ENCODE data around the gene ACTBL2. TPM values are rescaled to one million over a fixed set of nuclear protein-coding genes. Genes with fewer than 3 reads are reported as not detected.

Gene ACTBL2
- total RNA-seq, 3 donors from 2014 or later: 1.2 TPM; not detected in 2

GRCh38 chr5:57486027-57486602 lies 3.5 kb upstream of the ACTBL2 start:
- Histone ChIP-seq H3K4me3 (no peak overlapping the region), H3K36me3 (no peaks in the 10 kb centered on the region), H3K27ac (no peak overlapping the region), H3K4me1 (no peaks in the 10 kb centered on the region), H3K27me3 (no peaks in the 10 kb centered on the region), H3K9me3 (no peaks in the 10 kb centered on the region)
- intact Hi-C loops (cut with DNase I; ENCODE audit: low total_unique reads): no loop called here
- TF ChIP-seq CTCF (IDR thresholded peaks at IDR 0.05): no peak
- no peak for TF ChIP-seq POLR2AphosphoS5 (IDR thresholded peaks at IDR 0.05)
- no peak for TF ChIP-seq POLR2A (IDR thresholded peaks at IDR 0.05)
- DNase-seq (ENCODE audit: low spot score in 2 of 2): no peak

- Histone ChIP-seq H3K9me3 (no peaks in the 10 kb centered on the region), H3K27ac (no peak overlapping the region), H3K4me1 (no peaks in the 10 kb centered on the region), H3K27me3 (no peaks in the 10 kb centered on the region), H3K36me3 (no peaks in the 10 kb centered on the region), H3K4me3 (no peak overlapping the region)
- no peak for DNase-seq (ENCODE audit: low spot score in 2 of 2)
- intact Hi-C loops (cut with DNase I; ENCODE audit: low total_unique reads): no loop called here
- TF ChIP-seq POLR2AphosphoS5 (IDR thresholded peaks at IDR 0.05) (no peak), POLR2A (IDR thresholded peaks at IDR 0.05) (no peak), CTCF (IDR thresholded peaks at IDR 0.05) (no peak)
Measured at GRCh38 chr5:57478826-57479225, 3.8 kb downstream of the ACTBL2 start.

- Histone ChIP-seq H3K27me3 (no peaks in the 10 kb centered on the region), H3K4me1 (no peaks in the 10 kb centered on the region), H3K9me3 (no peaks in the 10 kb centered on the region), H3K4me3 (no peak overlapping the region), H3K27ac (no peak overlapping the region), H3K36me3 (no peaks in the 10 kb centered on the region)
- TF ChIP-seq POLR2AphosphoS5 (IDR thresholded peaks at IDR 0.05): no peak
- no peak for TF ChIP-seq POLR2A (IDR thresholded peaks at IDR 0.05)
- TF ChIP-seq CTCF (IDR thresholded peaks at IDR 0.05): no peak
- DNase-seq (ENCODE audit: low spot score in 2 of 2): no peak
- intact Hi-C loops (cut with DNase I; ENCODE audit: low total_unique reads): no loop called here
Measured at GRCh38 chr5:57476601-57477056, 6.0 kb downstream of the ACTBL2 start.

GRCh38 chr5:57470339-57470738 lies 12.3 kb downstream of the ACTBL2 start:
- intact Hi-C loops (cut with DNase I; ENCODE audit: low total_unique reads): no loop called here
- Histone ChIP-seq H3K27ac (no peak overlapping the region), H3K4me1 (peaks cover 0 to 5% of the 10 kb centered on the region in 2 donors), H3K36me3 (no peaks in the 10 kb centered on the region), H3K4me3 (no peak overlapping the region), H3K27me3 (no peaks in the 10 kb centered on the region), H3K9me3 (no peaks in the 10 kb centered on the region)
- no peak for DNase-seq (ENCODE audit: low spot score in 2 of 2)
- TF ChIP-seq POLR2AphosphoS5 (IDR thresholded peaks at IDR 0.05) (no peak), POLR2A (IDR thresholded peaks at IDR 0.05) (no peak), CTCF (IDR thresholded peaks at IDR 0.05) (no peak)

GRCh38 chr5:57468481-57469163 lies 14.0 kb downstream of the ACTBL2 start:
- peaks cover 0 to 5% of the 10 kb centered on the region in 2 donors for H3K4me1 ChIP-seq
- H3K4me3 ChIP-seq: no peak overlapping the region
- no peaks in the 10 kb centered on the region for H3K27me3 ChIP-seq
- intact Hi-C loops (cut with DNase I; ENCODE audit: low total_unique reads): no loop called here
- H3K27ac ChIP-seq: peak overlapping the region in 1 of 2 donors; percentile 39
- no peaks in the 10 kb centered on the region for H3K36me3 ChIP-seq
- no peak for DNase-seq (ENCODE audit: low spot score in 2 of 2)
- no peaks in the 10 kb centered on the region for H3K9me3 ChIP-seq
- TF ChIP-seq POLR2AphosphoS5 (IDR thresholded peaks at IDR 0.05) (no peak), POLR2A (IDR thresholded peaks at IDR 0.05) (no peak), CTCF (IDR thresholded peaks at IDR 0.05) (no peak)

All from breast epithelium (tissue), 4 donors.